SK-N-MC (cell line): ENCODE results near the gene GAREM2.

Source experiments
- DNase-seq: peaks from one replicate; pipeline ENCODE4 v3.0.0-alpha.2; 2011; ENCODE audit warnings: low read depth, low spot score
- H3K27ac ChIP-seq: fragments of 200-600 bp; sonication (generic); 2 replicates; pipeline ENCODE4 v1.5.1; 2016; ENCODE audit warnings: mixed run types
- H3K36me3 ChIP-seq: fragments of 200-600 bp; sonication (generic); 2 replicates; pipeline ENCODE4 v1.6.1; 2017; ENCODE audit warnings: antibody characterized with exemption, low read length, mixed read lengths; ENCODE audit not compliant: insufficient read depth
- H3K4me3 ChIP-seq: fragments of 200-600 bp; sonication (generic); 2 replicates; pipeline ENCODE4 v1.5.1; 2016
- H3K9ac ChIP-seq: fragments of 200-600 bp; sonication (generic); 2 replicates; pipeline ENCODE4 v1.8.0; 2017; ENCODE audit warnings: mixed run types, mixed read lengths; ENCODE audit not compliant: insufficient read length
- H3K9me3 ChIP-seq: fragments of 200-600 bp; sonication (generic); 2 replicates; pipeline ENCODE4 v1.6.1; 2017; ENCODE audit warnings: low read depth, mild to moderate bottlenecking, antibody characterized with exemption, low read length, moderate library complexity, mixed read lengths
- EZH2 ChIP-seq: fragments of 200-600 bp; sonication (generic); IDR thresholded peaks from one replicate; pipeline ENCODE4 v1.6.1; 2017; ENCODE audit warnings: antibody characterized with exemption
- FOXP2 ChIP-seq: optimal IDR thresholded peaks from 2 replicates; pipeline ENCODE3; 2011; ENCODE audit warnings: mild to moderate bottlenecking, moderate library complexity; ENCODE audit not compliant: insufficient read depth; ENCODE audit errors: extremely low read length, control extremely low read depth
- POLR2AphosphoS5 ChIP-seq: IDR thresholded peaks from 2 replicates; pipeline ENCODE4 v1.6.1; 2012; ENCODE audit warnings: mild to moderate bottlenecking, low read depth, low read length, borderline replicate concordance

GAREM2 gene

GRCh38 chr2:26196683-26197418 is 24.0 kb downstream of the GAREM2 start:
- peak; percentile 12 for DNase-seq
- Histone ChIP-seq H3K9ac (no peak overlapping the region), H3K4me3 (no peak overlapping the region), H3K36me3 (peaks cover 71% of the 10 kb centered on the region), H3K27ac (no peak overlapping the region), H3K9me3 (no peaks in the 10 kb centered on the region)
- TF ChIP-seq POLR2AphosphoS5 (no peak), EZH2 (no peak), FOXP2 (no peak)

- Histone ChIP-seq H3K9ac (no peak overlapping the region), H3K9me3 (no peaks in the 10 kb centered on the region), H3K36me3 (peaks cover 74% of the 10 kb centered on the region), H3K27ac (no peak overlapping the region), H3K4me3 (no peak overlapping the region)
- no peak for DNase-seq
- TF ChIP-seq FOXP2 (no peak), EZH2 (no peak), POLR2AphosphoS5 (no peak)
Measured at GRCh38 chr2:26197516-26197915, 24.6 kb downstream of the GAREM2 start.

- TF ChIP-seq FOXP2, result no peak
- TF ChIP-seq POLR2AphosphoS5, result no peak
- TF ChIP-seq EZH2, result no peak
- H3K9ac ChIP-seq, result no peak overlapping the region
- no peak for DNase-seq
- no peak overlapping the region for H3K4me3 ChIP-seq
- H3K36me3 ChIP-seq, result peaks cover 52% of the 10 kb centered on the region
- no peak overlapping the region for H3K27ac ChIP-seq
- H3K9me3 ChIP-seq, result no peaks in the 10 kb centered on the region
Measured at GRCh38 chr2:26202981-26203490, 30.1 kb downstream of the GAREM2 start.

- DNase-seq, result no peak
- TF ChIP-seq EZH2 (no peak), POLR2AphosphoS5 (no peak), FOXP2 (no peak)
- no peaks in the 10 kb centered on the region for H3K9me3 ChIP-seq
- H3K4me3 ChIP-seq, result no peak overlapping the region
- no peak overlapping the region for H3K27ac ChIP-seq
- H3K36me3 ChIP-seq, result peaks cover 57% of the 10 kb centered on the region
- no peak overlapping the region for H3K9ac ChIP-seq
Measured at GRCh38 chr2:26203906-26204305, 31.0 kb downstream of the GAREM2 start.

DNA sequence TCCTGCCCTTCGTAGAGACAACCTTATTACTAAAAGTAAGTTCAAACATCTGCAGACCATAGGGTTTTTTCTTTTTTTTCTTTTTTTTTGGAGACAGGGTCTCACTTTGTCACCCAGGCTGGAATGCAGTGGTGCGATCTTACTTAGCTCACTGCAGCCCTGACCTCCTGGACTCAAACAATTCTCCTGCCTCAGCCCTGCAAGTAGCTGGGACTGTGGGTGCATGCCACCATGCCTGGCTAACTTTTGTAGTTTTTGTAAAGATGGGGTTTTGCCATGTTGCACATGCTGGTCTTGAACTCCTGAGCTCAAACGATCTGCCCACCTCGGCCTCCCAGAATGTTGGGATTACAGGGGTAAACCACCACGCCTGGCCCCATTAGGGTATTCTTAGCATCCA is 39.1 kb downstream of the GAREM2 start:
- TF ChIP-seq EZH2 (no peak), FOXP2 (no peak), POLR2AphosphoS5 (no peak)
- H3K36me3 ChIP-seq, result peaks cover 89% of the 10 kb centered on the region
- H3K4me3 ChIP-seq, result no peak overlapping the region
- DNase-seq, result no peak
- H3K9me3 ChIP-seq, result no peaks in the 10 kb centered on the region
- no peak overlapping the region for H3K27ac ChIP-seq
- H3K9ac ChIP-seq, result no peak overlapping the region

DNA sequence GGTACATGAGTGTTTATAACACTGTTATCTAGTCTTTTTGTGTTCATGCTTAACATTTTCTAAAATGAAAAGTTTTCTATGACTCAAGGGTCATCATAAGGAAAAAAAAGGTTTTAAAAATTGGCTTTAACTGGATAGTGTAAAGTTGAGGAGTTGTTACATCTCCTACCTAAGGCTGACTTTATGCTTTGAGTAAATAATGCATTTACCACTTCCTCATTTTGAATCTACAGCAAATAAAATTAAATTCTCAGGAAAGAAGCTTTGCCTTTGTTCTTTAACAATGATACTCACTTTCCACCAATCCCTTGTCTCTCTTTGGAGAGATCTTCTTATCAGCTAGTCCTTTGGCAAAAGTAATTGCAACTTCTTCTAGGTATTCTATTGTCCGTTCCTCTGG is 41.9 kb downstream of the GAREM2 start:
- Histone ChIP-seq H3K36me3 (peaks cover 88% of the 10 kb centered on the region), H3K9ac (no peak overlapping the region), H3K4me3 (no peak overlapping the region), H3K27ac (no peak overlapping the region), H3K9me3 (peaks cover 6% of the 10 kb centered on the region; the same call in 1 of the 2 replicates)
- DNase-seq, result no peak
- TF ChIP-seq FOXP2 (no peak), POLR2AphosphoS5 (no peak), EZH2 (no peak)

DNA sequence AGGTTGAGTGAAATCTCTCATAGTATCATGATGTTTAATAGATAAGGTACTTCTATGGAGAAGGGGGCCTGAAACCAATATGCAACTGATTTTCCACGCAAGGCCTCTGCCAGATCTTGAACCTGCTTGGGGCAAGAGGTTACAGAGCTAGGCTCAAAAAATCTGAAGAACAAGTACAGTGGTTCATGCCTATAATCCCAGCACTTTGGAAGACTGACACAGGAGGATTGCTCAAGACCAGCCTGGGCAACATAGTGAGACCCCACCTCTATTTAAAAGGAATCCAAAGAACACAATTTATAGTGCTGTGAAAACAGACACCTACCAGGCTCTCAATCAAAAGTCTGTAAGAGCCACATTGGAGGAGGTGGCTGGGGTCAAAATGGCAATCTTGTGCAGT is 42.9 kb downstream of the GAREM2 start:
- Histone ChIP-seq H3K9me3 (peaks cover 6% of the 10 kb centered on the region; the same call in 1 of the 2 replicates), H3K36me3 (peaks cover 84% of the 10 kb centered on the region), H3K4me3 (no peak overlapping the region), H3K9ac (no peak overlapping the region), H3K27ac (no peak overlapping the region)
- TF ChIP-seq POLR2AphosphoS5, result no peak
- TF ChIP-seq EZH2, result no peak
- no peak for DNase-seq

- Histone ChIP-seq H3K4me3 (no peak overlapping the region), H3K36me3 (peaks cover 85% of the 10 kb centered on the region), H3K27ac (no peak overlapping the region), H3K9ac (no peak overlapping the region), H3K9me3 (peaks cover 6% of the 10 kb centered on the region; the same call in 1 of the 2 replicates)
- TF ChIP-seq POLR2AphosphoS5 (no peak), FOXP2 (no peak), EZH2 (no peak)
- no peak for DNase-seq
Measured at GRCh38 chr2:26216587-26216986, 43.7 kb downstream of the GAREM2 start.
